ENCODE data around the gene ITSN2.

DNA sequence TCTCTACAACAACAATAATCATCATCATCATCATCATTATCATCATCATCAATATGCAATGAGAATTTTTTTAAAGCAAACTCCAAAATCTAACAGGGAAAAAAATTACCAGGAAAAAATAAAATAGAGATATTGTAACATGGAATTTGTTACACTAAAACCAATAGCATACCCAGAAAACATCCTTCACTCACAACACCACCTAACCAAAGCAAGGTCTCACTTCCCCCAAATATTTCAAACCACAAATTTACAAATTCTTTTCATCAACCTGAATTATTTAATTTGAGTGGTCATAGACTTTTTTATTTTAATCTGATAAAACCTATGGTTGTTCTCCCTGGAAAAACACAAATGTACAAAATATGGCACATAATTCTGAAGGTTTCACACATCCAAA, 11.2 kb downstream of the ITSN2 start:
- TF ChIP-seq, protein P1, sequence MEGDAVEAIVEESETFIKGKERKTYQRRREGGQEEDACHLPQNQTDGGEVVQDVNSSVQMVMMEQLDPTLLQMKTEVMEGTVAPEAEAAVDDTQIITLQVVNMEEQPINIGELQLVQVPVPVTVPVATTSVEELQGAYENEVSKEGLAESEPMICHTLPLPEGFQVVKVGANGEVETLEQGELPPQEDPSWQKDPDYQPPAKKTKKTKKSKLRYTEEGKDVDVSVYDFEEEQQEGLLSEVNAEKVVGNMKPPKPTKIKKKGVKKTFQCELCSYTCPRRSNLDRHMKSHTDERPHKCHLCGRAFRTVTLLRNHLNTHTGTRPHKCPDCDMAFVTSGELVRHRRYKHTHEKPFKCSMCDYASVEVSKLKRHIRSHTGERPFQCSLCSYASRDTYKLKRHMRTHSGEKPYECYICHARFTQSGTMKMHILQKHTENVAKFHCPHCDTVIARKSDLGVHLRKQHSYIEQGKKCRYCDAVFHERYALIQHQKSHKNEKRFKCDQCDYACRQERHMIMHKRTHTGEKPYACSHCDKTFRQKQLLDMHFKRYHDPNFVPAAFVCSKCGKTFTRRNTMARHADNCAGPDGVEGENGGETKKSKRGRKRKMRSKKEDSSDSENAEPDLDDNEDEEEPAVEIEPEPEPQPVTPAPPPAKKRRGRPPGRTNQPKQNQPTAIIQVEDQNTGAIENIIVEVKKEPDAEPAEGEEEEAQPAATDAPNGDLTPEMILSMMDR (IDR thresholded peaks at IDR 0.05): no peak
- no peak for TF ChIP-seq POLR2A (IDR thresholded peaks at IDR 0.05)
